ENCODE data around the gene SOX9.

DNA sequence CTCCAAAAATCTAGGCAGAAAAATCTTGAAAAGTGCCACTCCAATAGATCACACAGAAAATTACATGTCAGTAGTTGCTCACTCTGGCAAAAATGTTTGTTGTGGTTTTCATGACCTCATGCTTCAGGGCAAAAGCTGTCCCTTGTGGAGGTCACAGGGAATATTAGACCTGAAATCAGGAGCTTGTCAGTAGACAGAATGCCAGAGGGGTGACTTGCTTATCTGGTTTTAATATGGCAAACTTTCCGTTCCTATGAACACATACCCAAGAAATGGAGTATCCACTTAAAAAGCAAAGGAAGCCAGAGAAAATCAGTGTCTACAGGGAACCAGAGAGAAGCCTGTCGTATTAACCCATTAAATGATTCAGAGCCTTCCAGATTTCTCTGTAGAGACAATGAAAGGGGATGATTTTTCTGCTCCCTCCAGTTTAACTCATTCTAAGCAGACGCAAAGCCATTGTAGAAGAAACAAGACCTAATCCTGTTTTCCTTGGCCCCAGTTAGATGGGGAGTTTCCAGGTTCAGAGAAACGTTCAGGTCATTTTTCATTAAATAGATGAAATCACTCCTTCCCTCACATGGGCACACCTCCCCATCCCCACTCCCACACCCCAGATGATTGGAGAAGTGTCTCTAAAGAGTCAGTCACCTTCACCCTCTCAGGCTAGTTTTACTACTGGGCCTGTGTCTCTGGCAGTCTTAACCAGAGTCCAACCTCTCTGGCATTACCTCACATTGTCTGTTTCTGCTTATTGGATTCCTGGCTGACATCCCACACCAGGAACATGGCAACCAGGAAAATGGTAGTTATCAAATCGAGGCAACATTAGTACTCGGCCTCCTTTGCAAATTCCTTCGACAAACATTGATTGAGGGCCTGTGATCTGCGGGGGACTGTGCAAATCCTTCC is 6.0 kb downstream of the SOX9 start:
- TF ChIP-seq, protein P1, sequence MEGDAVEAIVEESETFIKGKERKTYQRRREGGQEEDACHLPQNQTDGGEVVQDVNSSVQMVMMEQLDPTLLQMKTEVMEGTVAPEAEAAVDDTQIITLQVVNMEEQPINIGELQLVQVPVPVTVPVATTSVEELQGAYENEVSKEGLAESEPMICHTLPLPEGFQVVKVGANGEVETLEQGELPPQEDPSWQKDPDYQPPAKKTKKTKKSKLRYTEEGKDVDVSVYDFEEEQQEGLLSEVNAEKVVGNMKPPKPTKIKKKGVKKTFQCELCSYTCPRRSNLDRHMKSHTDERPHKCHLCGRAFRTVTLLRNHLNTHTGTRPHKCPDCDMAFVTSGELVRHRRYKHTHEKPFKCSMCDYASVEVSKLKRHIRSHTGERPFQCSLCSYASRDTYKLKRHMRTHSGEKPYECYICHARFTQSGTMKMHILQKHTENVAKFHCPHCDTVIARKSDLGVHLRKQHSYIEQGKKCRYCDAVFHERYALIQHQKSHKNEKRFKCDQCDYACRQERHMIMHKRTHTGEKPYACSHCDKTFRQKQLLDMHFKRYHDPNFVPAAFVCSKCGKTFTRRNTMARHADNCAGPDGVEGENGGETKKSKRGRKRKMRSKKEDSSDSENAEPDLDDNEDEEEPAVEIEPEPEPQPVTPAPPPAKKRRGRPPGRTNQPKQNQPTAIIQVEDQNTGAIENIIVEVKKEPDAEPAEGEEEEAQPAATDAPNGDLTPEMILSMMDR (IDR thresholded peaks at IDR 0.05): no peak
- peak in 1 of 2 donors; percentile 36 for TF ChIP-seq POLR2A (IDR thresholded peaks at IDR 0.05)

Measured in Peyer's patch (tissue), 4 donors.